ENCODE data around the gene IPO11. TPM values are rescaled to one million over a fixed set of nuclear protein-coding genes. Genes with fewer than 3 reads are reported as not detected.

The IPO11 gene
- total RNA-seq, 1 experiment from 2014 or later, result 47.1 TPM

DNA sequence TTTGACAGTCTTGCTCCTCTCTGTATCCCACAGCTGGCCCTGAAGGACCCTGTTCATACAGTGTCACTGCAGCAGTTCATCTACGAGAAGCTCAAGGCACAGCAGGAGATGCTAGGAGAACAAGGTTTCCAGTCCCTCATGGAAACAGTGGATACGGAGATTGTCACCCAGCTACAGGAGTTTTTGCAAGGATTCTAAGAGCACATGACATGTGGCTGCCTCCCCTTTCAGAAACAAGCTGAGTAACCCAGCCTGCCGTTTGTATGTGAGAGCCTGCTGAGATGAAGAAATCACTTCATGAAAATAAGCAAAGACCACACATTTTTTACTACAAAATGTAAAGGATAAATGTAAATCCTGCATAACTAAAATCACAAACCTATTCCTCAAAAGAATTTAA is 214.6 kb downstream of the IPO11 start:
- BruUV-seq (replicated peaks), result no TSS peak
- TF ChIP-seq, protein P1, sequence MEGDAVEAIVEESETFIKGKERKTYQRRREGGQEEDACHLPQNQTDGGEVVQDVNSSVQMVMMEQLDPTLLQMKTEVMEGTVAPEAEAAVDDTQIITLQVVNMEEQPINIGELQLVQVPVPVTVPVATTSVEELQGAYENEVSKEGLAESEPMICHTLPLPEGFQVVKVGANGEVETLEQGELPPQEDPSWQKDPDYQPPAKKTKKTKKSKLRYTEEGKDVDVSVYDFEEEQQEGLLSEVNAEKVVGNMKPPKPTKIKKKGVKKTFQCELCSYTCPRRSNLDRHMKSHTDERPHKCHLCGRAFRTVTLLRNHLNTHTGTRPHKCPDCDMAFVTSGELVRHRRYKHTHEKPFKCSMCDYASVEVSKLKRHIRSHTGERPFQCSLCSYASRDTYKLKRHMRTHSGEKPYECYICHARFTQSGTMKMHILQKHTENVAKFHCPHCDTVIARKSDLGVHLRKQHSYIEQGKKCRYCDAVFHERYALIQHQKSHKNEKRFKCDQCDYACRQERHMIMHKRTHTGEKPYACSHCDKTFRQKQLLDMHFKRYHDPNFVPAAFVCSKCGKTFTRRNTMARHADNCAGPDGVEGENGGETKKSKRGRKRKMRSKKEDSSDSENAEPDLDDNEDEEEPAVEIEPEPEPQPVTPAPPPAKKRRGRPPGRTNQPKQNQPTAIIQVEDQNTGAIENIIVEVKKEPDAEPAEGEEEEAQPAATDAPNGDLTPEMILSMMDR (conservative IDR thresholded peaks at IDR 0.05), result no peak
- no peak for TF ChIP-seq EZH2 (IDR thresholded peaks at IDR 0.05; ENCODE audit: low read depth)
- intact Hi-C loops (cut with micrococcal nuclease; ENCODE audit: unreplicated experiment), result no loop called here

DNA sequence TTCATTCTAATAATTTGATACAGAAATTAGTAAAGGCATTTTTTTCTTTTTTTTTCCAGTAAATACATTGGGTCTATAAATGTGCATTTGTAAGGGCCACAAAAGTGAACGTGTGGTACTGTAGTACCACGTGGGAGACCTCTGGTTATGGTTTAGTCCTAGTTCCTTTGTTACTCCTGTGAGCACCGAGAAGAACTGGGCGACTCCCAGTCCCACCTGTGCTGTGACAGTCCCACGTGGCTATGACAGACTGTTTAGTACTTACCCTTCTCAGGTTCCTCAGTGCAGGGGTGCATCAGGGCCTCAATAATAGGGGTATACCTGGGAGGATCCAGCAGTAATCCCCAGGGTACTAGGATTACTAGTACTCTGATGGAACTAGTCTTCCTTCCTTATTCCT is 215.3 kb downstream of the IPO11 start:
- POLR2A ChIA-PET (ENCODE audit: unreplicated experiment), result no interaction called here
- H3K27me3 ChIP-seq (ENCODE audit: insufficient read depth, low read depth), result no peaks in the 10 kb centered on the region
- no peak for DNase-seq
- intact Hi-C loops (cut with micrococcal nuclease; ENCODE audit: unreplicated experiment), result no loop called here
- H4K20me1 ChIP-seq (ENCODE audit: insufficient read depth), result no peaks in the 10 kb centered on the region
- no peak overlapping the region for H3K4me3 ChIP-seq
- H2AFZ ChIP-seq, result no peak overlapping the region
- no peaks in the 10 kb centered on the region for H3K79me2 ChIP-seq (ENCODE audit: low read depth)
- no peak overlapping the region for H3K4me2 ChIP-seq
- H3F3A ChIP-seq (ENCODE audit: insufficient read depth, low read depth), result no peaks in the 10 kb centered on the region
- no peaks in the 10 kb centered on the region for H3K4me1 ChIP-seq (replicated peaks; ENCODE audit: insufficient read depth)
- no TSS peak for BruUV-seq (replicated peaks)
- no peak for TF ChIP-seq EZH2 (IDR thresholded peaks at IDR 0.05; ENCODE audit: low read depth)
- TF ChIP-seq, protein P1 (conservative IDR thresholded peaks at IDR 0.05), result no peak
- no peaks in the 10 kb centered on the region for H3K9me2 ChIP-seq (ENCODE audit: insufficient read depth)
- no peaks in the 10 kb centered on the region for H3K36me3 ChIP-seq (ENCODE audit: low read depth)
- H3K27ac ChIP-seq, result no peak overlapping the region
- CTCF ChIA-PET, result no interaction called here
- no peaks in the 10 kb centered on the region for H3K9me3 ChIP-seq (ENCODE audit: insufficient read depth, low read depth)

More for the DNA sequence above, 214.6 kb downstream of the IPO11 start:
- no peaks in the 10 kb centered on the region for H3K36me3 ChIP-seq (ENCODE audit: low read depth)
- DNase-seq, result no peak
- H3K9me3 ChIP-seq (ENCODE audit: insufficient read depth, low read depth), result no peaks in the 10 kb centered on the region
- no peaks in the 10 kb centered on the region for H3K4me1 ChIP-seq (replicated peaks; ENCODE audit: insufficient read depth)
- H3K4me2 ChIP-seq, result no peak overlapping the region
- H3K27me3 ChIP-seq (ENCODE audit: insufficient read depth, low read depth), result no peaks in the 10 kb centered on the region
- no peak overlapping the region for H3K4me3 ChIP-seq
- H2AFZ ChIP-seq, result no peak overlapping the region
- no peaks in the 10 kb centered on the region for H3F3A ChIP-seq (ENCODE audit: insufficient read depth, low read depth)
- H3K79me2 ChIP-seq (ENCODE audit: low read depth), result no peaks in the 10 kb centered on the region
- H3K27ac ChIP-seq, result no peak overlapping the region
- no peaks in the 10 kb centered on the region for H4K20me1 ChIP-seq (ENCODE audit: insufficient read depth)
- H3K9me2 ChIP-seq (ENCODE audit: insufficient read depth), result no peaks in the 10 kb centered on the region
- CTCF ChIA-PET, result no interaction called here
- POLR2A ChIA-PET (ENCODE audit: unreplicated experiment), result no interaction called here

DNA sequence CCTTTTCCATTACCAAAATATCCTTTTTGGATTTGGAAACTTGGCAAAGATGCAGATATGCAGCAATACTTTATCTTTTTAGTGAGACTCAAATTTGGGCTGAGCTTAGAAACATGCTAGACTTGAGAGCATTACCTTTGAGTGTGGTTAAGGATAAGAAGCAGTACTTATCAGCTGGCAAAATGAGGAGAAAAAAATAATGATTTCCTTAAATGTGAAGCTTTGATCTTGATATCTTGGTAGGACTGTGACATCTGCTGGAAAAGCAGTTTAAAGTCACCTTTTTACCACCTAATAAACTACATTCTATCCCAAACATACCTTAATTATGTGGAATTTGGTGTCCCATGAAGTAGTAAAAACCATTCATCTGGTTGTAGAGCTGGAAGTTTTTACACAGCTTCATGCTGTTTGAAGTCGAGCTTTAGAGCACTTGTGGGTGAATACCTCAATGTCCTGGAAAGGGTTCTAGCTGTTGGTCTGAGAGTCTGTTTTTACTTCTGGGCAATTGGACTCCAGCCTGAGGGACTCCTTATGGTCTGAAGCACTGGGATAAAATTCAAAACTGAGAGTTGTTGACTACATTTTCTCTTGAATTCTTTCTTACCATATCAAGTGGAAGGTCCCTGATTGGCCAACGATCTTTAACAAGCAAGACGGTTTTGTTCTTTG is 219.5 kb downstream of the IPO11 start:
- H3K4me1 ChIP-seq (replicated peaks; ENCODE audit: insufficient read depth), result no peaks in the 10 kb centered on the region
- H3K36me3 ChIP-seq (ENCODE audit: low read depth), result no peaks in the 10 kb centered on the region
- ChIA-PET CTCF (no interaction called here), POLR2A (ENCODE audit: unreplicated experiment) (interaction anchor here (0.6 kb wide), 1 partner anchor 71 kb away, joined by 4 read pairs; no protein-coding TSS in a partner anchor)
- no peaks in the 10 kb centered on the region for H3K9me2 ChIP-seq (ENCODE audit: insufficient read depth)
- H3K4me2 ChIP-seq, result no peak overlapping the region
- no peak overlapping the region for H2AFZ ChIP-seq
- BruUV-seq (replicated peaks), result no TSS peak
- H3F3A ChIP-seq (ENCODE audit: insufficient read depth, low read depth), result no peaks in the 10 kb centered on the region
- no peaks in the 10 kb centered on the region for H3K9me3 ChIP-seq (ENCODE audit: insufficient read depth, low read depth)
- TF ChIP-seq EZH2 (IDR thresholded peaks at IDR 0.05; ENCODE audit: low read depth), result no peak
- TF ChIP-seq, protein P1 (conservative IDR thresholded peaks at IDR 0.05), result no peak
- no peak for DNase-seq
- H3K4me3 ChIP-seq, result no peak overlapping the region
- no peaks in the 10 kb centered on the region for H3K27me3 ChIP-seq (ENCODE audit: insufficient read depth, low read depth)
- no peaks in the 10 kb centered on the region for H3K79me2 ChIP-seq (ENCODE audit: low read depth)
- intact Hi-C loops (cut with micrococcal nuclease; ENCODE audit: unreplicated experiment), result no loop called here
- no peaks in the 10 kb centered on the region for H4K20me1 ChIP-seq (ENCODE audit: insufficient read depth)
- no peak overlapping the region for H3K27ac ChIP-seq
